Peyer's patch (tissue), 4 donors: ENCODE measurements around the gene RANBP10. TPM values are rescaled to one million over a fixed set of nuclear protein-coding genes. Genes with fewer than 3 reads are reported as not detected.
A peak's percentile ranks its signal among the peaks of the same experiment; 100 is the strongest.

Experiments
- DNase-seq, 3 donors: peaks; one replicate each; pipeline ENCODE4 v3.0.0-alpha.2; 2017 to 2019
- H3K27ac ChIP-seq, 4 donors: fragments of 200-600 bp; sonication (generic); one replicate each; pipeline ENCODE4 v1.5.1; 2016 to 2019
- H3K27me3 ChIP-seq, 2 donors: fragments of 200-600 bp; sonication (generic); one replicate each; pipeline ENCODE4 v1.5.1; 2019
- H3K36me3 ChIP-seq, 3 donors: fragments of 200-600 bp; sonication (generic); one replicate each; pipeline ENCODE4 v1.5.1; 2016 to 2019
- H3K4me1 ChIP-seq, 4 donors: fragments of 200-600 bp; sonication (generic); one replicate each; pipeline ENCODE4 v1.5.1; 2016 to 2019
- H3K4me3 ChIP-seq, 4 donors: fragments of 200-600 bp; sonication (generic); 1 replicate in 3 of 4; 2 replicates in 1 of 4; pipeline ENCODE4 v1.5.1; 2016 to 2019; ENCODE audit warnings: mild to moderate bottlenecking in 1 of 4
- H3K9me3 ChIP-seq, 4 donors: fragments of 200-600 bp; sonication (generic); one replicate each; pipeline ENCODE4 v1.5.1; 2016 to 2019; ENCODE audit warnings: mild to moderate bottlenecking in 1 of 4
- CTCF ChIP-seq, 6 experiments: fragments of 450-650 bp in 4 of 6; fragments of 200-600 bp in 2 of 6; sonication (generic) in 1 of 6; IDR thresholded peaks; one replicate each; pipeline ENCODE4 v1.5.1; 2017 to 2019; ENCODE audit warnings: antibody characterized with exemption in 6 of 6, mild to moderate bottlenecking in 3 of 6, moderate library complexity in 1 of 6
- POLR2A ChIP-seq, 2 donors: fragments of 450-650 bp; IDR thresholded peaks; one replicate each; pipeline ENCODE4 v1.5.1; 2017; ENCODE audit warnings: antibody characterized with exemption in 2 of 2, mild to moderate bottlenecking in 2 of 2, moderate library complexity in 2 of 2
- total RNA-seq, 4 donors: library from RNA; depleted of rRNA; stranded (reverse); fragments of >200 nt; gene quantifications; one replicate each; pipeline ENCODE4 v1.1.0, GENCODE V29; 2016

RANBP10 gene
- total RNA-seq, 4 donors from 2014 or later, result 15.2 to 29.9 (median 24.0) TPM

GRCh38 chr16:67704110-67704509 is 102.2 kb downstream of the RANBP10 start:
- Histone ChIP-seq H3K27me3 (no peaks in the 10 kb centered on the region), H3K36me3 (no peaks in the 10 kb centered on the region), H3K4me3 (no peak overlapping the region), H3K27ac (no peak overlapping the region), H3K9me3 (no peaks in the 10 kb centered on the region), H3K4me1 (no peaks in the 10 kb centered on the region)
- no peak for DNase-seq
- no peak for TF ChIP-seq CTCF (IDR thresholded peaks at IDR 0.05)
- no peak for TF ChIP-seq POLR2A (IDR thresholded peaks at IDR 0.05)

- H3K27ac ChIP-seq, result no peak overlapping the region
- DNase-seq, result no peak
- no peaks in the 10 kb centered on the region for H3K27me3 ChIP-seq
- H3K4me3 ChIP-seq, result no peak overlapping the region
- peaks cover 0 to under 1% (median 0%) of the 10 kb centered on the region in 4 donors for H3K4me1 ChIP-seq
- no peak for TF ChIP-seq POLR2A (IDR thresholded peaks at IDR 0.05)
- no peak for TF ChIP-seq CTCF (IDR thresholded peaks at IDR 0.05)
- H3K9me3 ChIP-seq, result no peaks in the 10 kb centered on the region
- no peaks in the 10 kb centered on the region for H3K36me3 ChIP-seq
Observed at GRCh38 chr16:67703626-67704025, 102.7 kb downstream of the RANBP10 start.

- TF ChIP-seq POLR2A (IDR thresholded peaks at IDR 0.05), result no peak
- Histone ChIP-seq H3K36me3 (no peaks in the 10 kb centered on the region), H3K27me3 (no peaks in the 10 kb centered on the region), H3K27ac (no peak overlapping the region), H3K9me3 (no peaks in the 10 kb centered on the region), H3K4me1 (peaks cover 0 to 12% (median 0%) of the 10 kb centered on the region in 4 donors), H3K4me3 (no peak overlapping the region)
- DNase-seq, result no peak
Observed at GRCh38 chr16:67702130-67702529, 104.2 kb downstream of the RANBP10 start.

GRCh38 chr16:67701420-67701819 is 104.9 kb downstream of the RANBP10 start:
- H3K4me1 ChIP-seq, result peaks cover 0 to 12% (median 0%) of the 10 kb centered on the region in 4 donors
- no peak overlapping the region for H3K27ac ChIP-seq
- no peak overlapping the region for H3K4me3 ChIP-seq
- H3K27me3 ChIP-seq, result no peaks in the 10 kb centered on the region
- H3K9me3 ChIP-seq, result no peaks in the 10 kb centered on the region
- TF ChIP-seq POLR2A (IDR thresholded peaks at IDR 0.05), result no peak
- TF ChIP-seq CTCF (IDR thresholded peaks at IDR 0.05), result no peak
- DNase-seq, result no peak
- H3K36me3 ChIP-seq, result no peaks in the 10 kb centered on the region

GRCh38 chr16:67699265-67699664 is 107.1 kb downstream of the RANBP10 start:
- TF ChIP-seq POLR2A (IDR thresholded peaks at IDR 0.05), result no peak
- no peak for TF ChIP-seq CTCF (IDR thresholded peaks at IDR 0.05)
- Histone ChIP-seq H3K36me3 (no peaks in the 10 kb centered on the region), H3K27me3 (no peaks in the 10 kb centered on the region), H3K9me3 (no peaks in the 10 kb centered on the region), H3K27ac (no peak overlapping the region), H3K4me1 (peaks cover 0 to 12% (median 0%) of the 10 kb centered on the region in 4 donors), H3K4me3 (no peak overlapping the region)
- no peak for DNase-seq

- no peak for TF ChIP-seq CTCF (IDR thresholded peaks at IDR 0.05)
- no peak for TF ChIP-seq POLR2A (IDR thresholded peaks at IDR 0.05)
- H3K4me1 ChIP-seq, result peaks cover 0 to 12% (median 0%) of the 10 kb centered on the region in 4 donors
- H3K9me3 ChIP-seq, result no peaks in the 10 kb centered on the region
- H3K4me3 ChIP-seq, result no peak overlapping the region
- H3K27ac ChIP-seq, result peak overlapping the region in 3 of 4 donors; percentile 16 to 86 (median 76)
- no peaks in the 10 kb centered on the region for H3K36me3 ChIP-seq
- DNase-seq, result peak in 1 of 3 donors; percentile 63
- H3K27me3 ChIP-seq, result no peaks in the 10 kb centered on the region
Observed at GRCh38 chr16:67697422-67698185, 108.8 kb downstream of the RANBP10 start.
